Neuronal stem cell (in vitro differentiated cells): ENCODE data around the gene SLC2A13.

Source experiments
- DNase-seq: peaks from one replicate; pipeline ENCODE4 v3.0.0-alpha.2; 2013; ENCODE audit warnings: low spot score
- H2AFZ ChIP-seq: one replicate; pipeline ENCODE4 v1.6.1; 2013; ENCODE audit warnings: mild to moderate bottlenecking, low read length, inconsistent platforms
- H2AK5ac ChIP-seq: 2 replicates; pipeline ENCODE4 v1.6.1; 2013; ENCODE audit warnings: low read depth, mild to moderate bottlenecking, inconsistent platforms, low read length, moderate library complexity, mixed read lengths
- H2BK120ac ChIP-seq: 2 replicates; pipeline ENCODE4 v1.6.1; 2013; ENCODE audit warnings: low read depth, mild to moderate bottlenecking, inconsistent platforms, low read length, moderate library complexity, mixed read lengths
- H2BK12ac ChIP-seq: one replicate; pipeline ENCODE4 v1.6.1; 2013; ENCODE audit warnings: low read length, inconsistent platforms
- H2BK15ac ChIP-seq: 2 replicates; pipeline ENCODE4 v1.6.1; 2013; ENCODE audit warnings: mild to moderate bottlenecking, low read length, inconsistent platforms, mixed read lengths
- H2BK5ac ChIP-seq: one replicate; pipeline ENCODE4 v1.6.1; 2013; ENCODE audit warnings: inconsistent platforms, mild to moderate bottlenecking, low read length, moderate library complexity
- H3K14ac ChIP-seq: one replicate; pipeline ENCODE4 v1.6.1; 2013; ENCODE audit warnings: low read length, inconsistent platforms
- H3K18ac ChIP-seq: 2 replicates; pipeline ENCODE4 v1.6.1; 2013; ENCODE audit warnings: low read length, inconsistent platforms
- H3K23ac ChIP-seq: 2 replicates; pipeline ENCODE4 v1.6.1; 2013; ENCODE audit warnings: low read depth, mild to moderate bottlenecking, mixed read lengths, low read length, inconsistent platforms; ENCODE audit not compliant: poor library complexity
- H3K27ac ChIP-seq: replicated peaks from 3 replicates; pipeline ENCODE4 v1.5.1; 2013; ENCODE audit warnings: low read length, inconsistent platforms
- H3K27me3 ChIP-seq, 3 experiments: 2 replicates each; pipeline ENCODE4 v1.6.1; 2013; ENCODE audit warnings: low read length in 3 of 3, mild to moderate bottlenecking in 2 of 3, inconsistent platforms in 1 of 3, low read depth in 1 of 3, mixed read lengths in 1 of 3, moderate library complexity in 1 of 3; ENCODE audit not compliant: control insufficient read depth in 3 of 3, insufficient read depth in 3 of 3
- H3K36me3 ChIP-seq, 2 donors: replicated peaks in 1 of 2; 2 replicates each; pipeline ENCODE4 v1.6.1; 2013; ENCODE audit warnings: low read length in 2 of 2; ENCODE audit not compliant: control insufficient read depth in 2 of 2, insufficient read depth in 2 of 2
- H3K4ac ChIP-seq: 2 replicates; pipeline ENCODE4 v1.6.1; 2013; ENCODE audit warnings: inconsistent platforms, mild to moderate bottlenecking, low read length, moderate library complexity
- H3K4me1 ChIP-seq, 2 donors: 1 replicate in 1 of 2; 2 replicates in 1 of 2; pipeline ENCODE4 v1.6.1; 2013; ENCODE audit warnings: low read length in 2 of 2, low read depth in 1 of 2; ENCODE audit not compliant: control insufficient read depth in 2 of 2, insufficient read depth in 1 of 2
- H3K4me2 ChIP-seq: one replicate; pipeline ENCODE4 v1.6.1; 2013; ENCODE audit warnings: mild to moderate bottlenecking, low read length, inconsistent platforms; ENCODE audit not compliant: insufficient read depth, poor library complexity, severe bottlenecking
- H3K4me3 ChIP-seq, 2 donors: 2 replicates each; pipeline ENCODE4 v1.5.1; 2013; ENCODE audit warnings: low read length in 2 of 2, mild to moderate bottlenecking in 2 of 2, inconsistent platforms in 1 of 2, moderate library complexity in 1 of 2
- H3K79me1 ChIP-seq: one replicate; pipeline ENCODE4 v1.6.1; 2013; ENCODE audit warnings: low read depth, mild to moderate bottlenecking, inconsistent platforms, low read length, moderate library complexity
- H3K9ac ChIP-seq: one replicate; pipeline ENCODE4 v1.6.1; 2013; ENCODE audit warnings: mild to moderate bottlenecking, low read depth, low read length, inconsistent platforms; ENCODE audit not compliant: poor library complexity
- H3K9me3 ChIP-seq, 2 donors: replicated peaks in 1 of 2; 2 replicates each; pipeline versions ENCODE3 to v1.6.1; 2013; ENCODE audit warnings: low read length in 2 of 2, mild to moderate bottlenecking in 2 of 2, inconsistent platforms in 1 of 2, low read depth in 1 of 2, mixed read lengths in 1 of 2, moderate library complexity in 1 of 2; ENCODE audit not compliant: control insufficient read depth in 2 of 2, insufficient read depth in 1 of 2
- H4K8ac ChIP-seq: one replicate; pipeline ENCODE4 v1.6.1; 2013; ENCODE audit warnings: low read depth, mild to moderate bottlenecking, inconsistent platforms, low read length, moderate library complexity
- H4K91ac ChIP-seq: one replicate; pipeline ENCODE4 v1.6.1; 2013; ENCODE audit warnings: low read length, low read depth, mild to moderate bottlenecking, inconsistent platforms; ENCODE audit not compliant: poor library complexity
- WGBS, 2 donors: extraction: QIAGEN DNeasy Blood & Tissue Kit; methylation state at CpG; one replicate each; pipeline ENCODE4 v1.1.7; 2013; ENCODE audit warnings: missing lambda C conversion rate in 2 of 2, mixed read lengths in 1 of 2; ENCODE audit not compliant: insufficient read length in 2 of 2, insufficient replicate concordance in 1 of 2; ENCODE audit errors: extremely low coverage in 2 of 2; 5-methylcytosine and 5-hydroxymethylcytosine counted together

The SLC2A13 gene

GRCh38 chr12:39780411-39780912, 325.4 kb downstream of the SLC2A13 start:
- no peak overlapping the region for H3K4me3 ChIP-seq
- H3K79me1 ChIP-seq, result peaks cover 3% of the 10 kb centered on the region
- no peak overlapping the region for H2AK5ac ChIP-seq
- H2BK120ac ChIP-seq, result no peak overlapping the region
- no peaks in the 10 kb centered on the region for H3K36me3 ChIP-seq
- H2BK5ac ChIP-seq, result no peak overlapping the region
- no peaks in the 10 kb centered on the region for H3K27me3 ChIP-seq
- no CpG with 5 or more reads among the region's 2 CpGs for WGBS, 2 donors
- H2AFZ ChIP-seq, result no peak overlapping the region
- no peak overlapping the region for H3K4ac ChIP-seq
- H4K8ac ChIP-seq, result no peak overlapping the region
- H2BK12ac ChIP-seq, result no peak overlapping the region
- no peaks in the 10 kb centered on the region for H3K4me1 ChIP-seq
- no peak overlapping the region for H3K27ac ChIP-seq
- DNase-seq, result no peak
- H4K91ac ChIP-seq, result no peak overlapping the region
- H3K4me2 ChIP-seq, result no peak overlapping the region
- H3K9me3 ChIP-seq, result no peaks in the 10 kb centered on the region
- no peak overlapping the region for H3K23ac ChIP-seq
- H3K14ac ChIP-seq, result no peak overlapping the region
- no peak overlapping the region for H3K9ac ChIP-seq
- H2BK15ac ChIP-seq, result no peak overlapping the region
- H3K18ac ChIP-seq, result no peak overlapping the region

DNA sequence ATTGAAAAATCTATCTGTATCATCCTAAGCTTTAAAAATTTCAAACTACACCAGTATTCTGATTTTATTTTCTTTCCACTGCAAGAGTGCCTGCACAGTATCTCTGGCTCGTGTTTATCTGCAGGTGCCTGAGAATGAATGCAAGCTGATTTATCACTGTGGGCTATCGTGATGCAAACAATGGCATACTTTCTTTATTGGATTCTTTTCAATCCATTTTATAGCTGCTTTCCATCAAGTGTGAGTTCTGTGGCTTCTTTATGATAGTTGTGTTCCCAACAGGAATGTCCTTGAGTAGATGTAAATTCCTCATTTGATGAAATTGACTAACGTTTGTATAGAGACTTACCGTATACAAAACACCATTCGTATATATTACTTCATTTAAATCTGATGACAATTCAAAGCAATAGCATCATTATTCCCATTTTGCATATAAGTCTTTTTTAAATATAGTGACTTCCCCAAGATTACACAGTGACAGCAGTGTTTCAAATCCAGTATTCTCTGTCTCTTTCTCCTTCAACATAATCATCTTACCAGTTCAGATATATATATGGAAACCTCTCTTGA, 326.0 kb downstream of the SLC2A13 start:
- Histone ChIP-seq H3K27ac (no peak overlapping the region), H2AFZ (no peak overlapping the region), H2BK5ac (no peak overlapping the region), H3K23ac (no peak overlapping the region), H3K4me2 (no peak overlapping the region), H3K9me3 (no peaks in the 10 kb centered on the region), H3K79me1 (peaks cover 3% of the 10 kb centered on the region), H4K91ac (no peak overlapping the region), H3K4me3 (no peak overlapping the region), H3K9ac (no peak overlapping the region), H4K8ac (no peak overlapping the region), H2BK12ac (no peak overlapping the region), H2AK5ac (no peak overlapping the region), H3K36me3 (no peaks in the 10 kb centered on the region), H3K27me3 (no peaks in the 10 kb centered on the region), H3K4me1 (no peaks in the 10 kb centered on the region), H3K4ac (no peak overlapping the region), H3K18ac (no peak overlapping the region), H2BK120ac (no peak overlapping the region), H2BK15ac (no peak overlapping the region), H3K14ac (no peak overlapping the region)
- WGBS, 2 donors, result no CpG with 5 or more reads among the region's 5 CpGs
- DNase-seq, result no peak

GRCh38 chr12:39777465-39777864, 328.4 kb downstream of the SLC2A13 start:
- H2AFZ ChIP-seq, result no peak overlapping the region
- H3K4me1 ChIP-seq, result no peaks in the 10 kb centered on the region
- no peak overlapping the region for H3K27ac ChIP-seq
- no peak overlapping the region for H3K23ac ChIP-seq
- no peaks in the 10 kb centered on the region for H3K36me3 ChIP-seq
- H3K9me3 ChIP-seq, result no peaks in the 10 kb centered on the region
- no CpG with 5 or more reads among the region's 11 CpGs for WGBS, 2 donors
- no peak overlapping the region for H3K14ac ChIP-seq
- H3K4me3 ChIP-seq, result no peak overlapping the region
- H2BK120ac ChIP-seq, result no peak overlapping the region
- no peaks in the 10 kb centered on the region for H3K27me3 ChIP-seq
- H3K9ac ChIP-seq, result no peak overlapping the region
- H2BK12ac ChIP-seq, result no peak overlapping the region
- H2BK5ac ChIP-seq, result no peak overlapping the region
- H3K4me2 ChIP-seq, result no peak overlapping the region
- H3K4ac ChIP-seq, result no peak overlapping the region
- H4K91ac ChIP-seq, result no peak overlapping the region
- no peak overlapping the region for H3K18ac ChIP-seq
- DNase-seq, result no peak
- H4K8ac ChIP-seq, result no peak overlapping the region
- H2BK15ac ChIP-seq, result no peak overlapping the region
- H3K79me1 ChIP-seq, result peaks cover 3% of the 10 kb centered on the region
- H2AK5ac ChIP-seq, result no peak overlapping the region

GRCh38 chr12:39773266-39773665, 332.6 kb downstream of the SLC2A13 start:
- Histone ChIP-seq H2AFZ (no peak overlapping the region), H3K27me3 (no peaks in the 10 kb centered on the region), H3K4ac (no peak overlapping the region), H4K8ac (no peak overlapping the region), H3K23ac (no peak overlapping the region), H2BK5ac (no peak overlapping the region), H3K4me3 (no peak overlapping the region), H2BK12ac (no peak overlapping the region), H3K79me1 (peaks cover 3% of the 10 kb centered on the region), H3K18ac (no peak overlapping the region), H3K4me2 (no peak overlapping the region), H3K14ac (no peak overlapping the region), H4K91ac (no peak overlapping the region), H3K4me1 (no peaks in the 10 kb centered on the region), H3K36me3 (no peaks in the 10 kb centered on the region), H3K27ac (no peak overlapping the region), H2BK15ac (no peak overlapping the region), H3K9me3 (no peaks in the 10 kb centered on the region), H2AK5ac (no peak overlapping the region), H2BK120ac (no peak overlapping the region), H3K9ac (no peak overlapping the region)
- DNase-seq, result no peak
- WGBS, 2 donors, result no CpG with 5 or more reads among the region's 2 CpGs
